GF-D8 (cell line): ENCODE measurements around the gene VEGFC.

Experiments
- DNase-seq: peaks from one replicate; lab custom pipeline; 2025; lab: John Stamatoyannopoulos, UW

Gene VEGFC

GRCh38 chr4:176676901-176677300 lies 115.8 kb downstream of the VEGFC start:
- no peak for DNase-seq

- DNase-seq: no peak
Measured at GRCh38 chr4:176675810-176676209, 116.9 kb downstream of the VEGFC start.

GRCh38 chr4:176671532-176671931 lies 121.2 kb downstream of the VEGFC start:
- no peak for DNase-seq

- no peak for DNase-seq
Measured at GRCh38 chr4:176668324-176668723, 124.4 kb downstream of the VEGFC start.

- no peak for DNase-seq
Measured at GRCh38 chr4:176664964-176665363, 127.8 kb downstream of the VEGFC start.

- no peak for DNase-seq
Measured at GRCh38 chr4:176660561-176660960, 132.2 kb downstream of the VEGFC start.

GRCh38 chr4:176656108-176656507 lies 136.6 kb downstream of the VEGFC start:
- no peak for DNase-seq

GRCh38 chr4:176654565-176655216 lies 138.0 kb downstream of the VEGFC start:
- no peak for DNase-seq

GRCh38 chr4:176653401-176654220 lies 139.1 kb downstream of the VEGFC start:
- DNase-seq: no peak

- no peak for DNase-seq
Measured at GRCh38 chr4:176646311-176646710, 146.4 kb downstream of the VEGFC start.

DNA sequence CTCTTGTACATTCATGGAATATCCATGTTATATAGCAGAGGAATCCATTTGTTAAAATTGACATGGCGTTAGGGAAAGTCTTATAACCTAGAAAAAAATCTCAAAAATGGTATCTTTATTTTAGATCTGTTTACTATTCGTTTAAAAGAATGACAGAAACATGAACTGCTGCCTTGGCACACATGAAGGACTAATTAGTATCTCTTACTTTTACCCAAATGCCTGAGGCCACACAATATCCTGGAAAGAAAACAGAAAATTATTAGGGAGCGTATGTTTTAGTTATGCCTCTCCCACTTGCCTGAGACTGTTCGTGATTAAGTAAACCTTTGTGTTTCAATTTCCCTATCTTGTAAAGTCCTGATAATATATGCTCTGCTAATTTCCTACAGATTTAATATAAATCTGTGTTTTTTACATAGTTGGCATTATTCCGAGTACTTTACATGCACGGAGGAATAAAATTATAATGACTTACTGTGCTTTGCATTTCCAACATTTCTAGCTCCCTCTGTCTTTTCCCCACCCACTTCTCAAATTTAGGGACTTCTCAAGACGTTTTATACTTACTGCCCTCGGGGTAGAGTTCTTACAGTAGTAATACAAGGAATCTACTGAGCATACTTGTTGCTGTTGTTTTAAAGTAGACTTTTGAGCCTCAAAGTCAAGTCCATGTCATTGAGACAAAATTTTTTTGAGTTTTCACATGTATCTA lies 147.3 kb downstream of the VEGFC start:
- no peak for DNase-seq

GRCh38 chr4:176642472-176642871 lies 150.2 kb downstream of the VEGFC start:
- DNase-seq: no peak

- no peak for DNase-seq
Measured at GRCh38 chr4:176641237-176641636, 151.5 kb downstream of the VEGFC start.

- DNase-seq: no peak
Measured at GRCh38 chr4:176638992-176639391, 153.7 kb downstream of the VEGFC start.

- DNase-seq: no peak
Measured at GRCh38 chr4:176636292-176636691, 156.4 kb downstream of the VEGFC start.

DNA sequence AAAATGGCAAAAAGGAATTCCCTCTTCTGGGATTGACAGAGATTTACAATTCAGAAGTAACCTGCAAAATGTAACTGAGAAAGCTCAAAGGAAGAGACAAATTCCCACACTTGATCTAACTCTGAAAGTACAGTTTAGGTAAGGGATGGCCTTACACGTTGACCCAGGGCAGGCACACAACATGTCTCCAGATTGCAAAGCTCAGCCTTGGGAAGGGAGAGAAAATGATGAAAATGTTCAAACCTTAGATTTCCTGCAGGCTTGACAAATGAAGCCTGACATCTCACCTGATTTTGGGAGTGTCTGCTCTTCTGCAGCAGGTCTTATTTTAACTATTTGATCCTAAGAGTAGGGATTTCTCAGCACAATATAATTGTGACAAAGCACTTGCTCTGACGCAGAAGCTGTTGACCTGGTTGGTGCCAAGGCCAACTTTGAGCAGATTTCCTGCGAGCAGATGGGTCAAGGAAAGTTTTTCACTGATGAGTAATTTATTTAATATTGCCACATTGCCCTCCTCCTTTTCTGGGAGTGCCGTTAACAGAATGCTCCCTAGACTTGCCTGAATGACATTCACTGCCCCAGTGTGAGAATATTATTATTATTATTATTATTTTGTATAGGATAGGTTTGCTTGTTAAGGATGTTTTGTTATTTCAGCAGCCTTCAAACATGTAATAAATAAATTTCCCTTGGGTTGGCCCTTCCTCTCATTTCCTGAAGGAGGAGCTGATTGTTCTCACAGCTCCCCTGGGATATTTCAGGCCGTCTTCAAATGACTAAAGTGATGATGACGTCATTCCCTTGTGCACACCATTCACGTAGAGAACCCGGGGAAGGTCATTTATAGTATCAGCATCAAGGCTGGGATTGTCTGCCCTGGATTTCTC lies 157.1 kb downstream of the VEGFC start:
- DNase-seq: no peak
